Measurements from ENCODE around the gene GRK6. TPM values are rescaled to one million over a fixed set of nuclear protein-coding genes. Genes with fewer than 3 reads are reported as not detected.

Gene GRK6
- total and polyA plus RNA-seq, 9 of the 15 experiments (the other 6 are each of a cell fraction or from before 2014, with no cell fraction given) = 0.63 to 122 (median 44.5) TPM

DNA sequence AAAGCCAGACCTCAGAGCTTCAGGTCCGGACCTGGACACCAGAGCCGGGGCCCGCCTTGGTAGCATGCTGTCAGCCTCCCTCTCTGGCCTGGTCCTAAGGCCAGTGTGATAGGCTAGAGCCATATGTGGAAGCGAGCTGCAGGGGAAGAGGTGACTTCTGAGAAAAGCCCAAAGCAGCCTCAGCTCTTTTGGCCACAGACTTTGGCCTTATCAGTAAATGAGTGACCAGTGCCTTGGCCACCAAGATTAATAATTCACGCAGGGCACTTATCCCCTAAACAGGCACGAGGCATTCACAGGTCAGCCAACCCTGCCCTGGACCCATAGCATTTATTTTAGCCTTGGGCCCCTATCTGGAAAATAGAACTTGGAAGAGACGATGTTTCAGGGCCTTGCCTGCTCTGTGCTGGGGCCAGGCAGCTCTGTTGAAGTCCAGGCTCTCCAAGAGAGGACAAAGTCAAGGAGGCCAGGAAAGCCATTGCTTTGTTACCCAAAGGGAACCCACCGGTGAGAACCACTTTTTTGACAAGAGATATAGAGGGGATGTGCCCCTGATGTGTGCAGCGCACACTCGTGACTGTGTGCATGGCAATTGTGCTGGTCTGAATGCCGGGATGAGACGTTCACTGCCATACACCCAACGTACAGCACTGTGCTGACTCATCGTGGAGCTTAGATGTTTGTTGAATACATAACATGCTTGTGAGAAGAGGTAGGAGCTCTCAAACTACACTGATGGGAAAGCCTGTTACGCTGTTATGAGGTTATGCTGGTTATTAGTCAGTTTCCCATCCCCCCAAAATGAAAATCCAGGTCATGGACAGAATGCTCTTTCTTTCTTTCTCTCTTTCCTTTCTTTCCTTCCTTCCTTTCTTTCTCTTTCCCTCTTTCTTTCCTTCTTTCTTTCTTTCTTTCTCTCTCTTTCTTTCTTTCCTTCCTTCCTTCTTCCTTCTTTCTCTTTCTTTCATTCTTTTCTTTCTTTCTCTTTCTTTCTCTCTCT is 47.3 kb upstream of the GRK6 start (continued):
- TF ChIP-seq, protein P1, sequence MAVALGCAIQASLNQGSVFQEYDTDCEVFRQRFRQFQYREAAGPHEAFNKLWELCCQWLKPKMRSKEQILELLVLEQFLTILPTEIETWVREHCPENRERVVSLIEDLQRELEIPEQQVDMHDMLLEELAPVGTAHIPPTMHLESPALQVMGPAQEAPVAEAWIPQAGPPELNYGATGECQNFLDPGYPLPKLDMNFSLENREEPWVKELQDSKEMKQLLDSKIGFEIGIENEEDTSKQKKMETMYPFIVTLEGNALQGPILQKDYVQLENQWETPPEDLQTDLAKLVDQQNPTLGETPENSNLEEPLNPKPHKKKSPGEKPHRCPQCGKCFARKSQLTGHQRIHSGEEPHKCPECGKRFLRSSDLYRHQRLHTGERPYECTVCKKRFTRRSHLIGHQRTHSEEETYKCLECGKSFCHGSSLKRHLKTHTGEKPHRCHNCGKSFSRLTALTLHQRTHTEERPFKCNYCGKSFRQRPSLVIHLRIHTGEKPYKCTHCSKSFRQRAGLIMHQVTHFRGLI (CRISPR knock-in tag; IDR thresholded peaks at IDR 0.05) = no peak
- TF ChIP-seq, protein P2, sequence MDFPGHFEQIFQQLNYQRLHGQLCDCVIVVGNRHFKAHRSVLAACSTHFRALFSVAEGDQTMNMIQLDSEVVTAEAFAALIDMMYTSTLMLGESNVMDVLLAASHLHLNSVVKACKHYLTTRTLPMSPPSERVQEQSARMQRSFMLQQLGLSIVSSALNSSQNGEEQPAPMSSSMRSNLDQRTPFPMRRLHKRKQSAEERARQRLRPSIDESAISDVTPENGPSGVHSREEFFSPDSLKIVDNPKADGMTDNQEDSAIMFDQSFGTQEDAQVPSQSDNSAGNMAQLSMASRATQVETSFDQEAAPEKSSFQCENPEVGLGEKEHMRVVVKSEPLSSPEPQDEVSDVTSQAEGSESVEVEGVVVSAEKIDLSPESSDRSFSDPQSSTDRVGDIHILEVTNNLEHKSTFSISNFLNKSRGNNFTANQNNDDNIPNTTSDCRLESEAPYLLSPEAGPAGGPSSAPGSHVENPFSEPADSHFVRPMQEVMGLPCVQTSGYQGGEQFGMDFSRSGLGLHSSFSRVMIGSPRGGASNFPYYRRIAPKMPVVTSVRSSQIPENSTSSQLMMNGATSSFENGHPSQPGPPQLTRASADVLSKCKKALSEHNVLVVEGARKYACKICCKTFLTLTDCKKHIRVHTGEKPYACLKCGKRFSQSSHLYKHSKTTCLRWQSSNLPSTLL (IDR thresholded peaks at IDR 0.05) = peak; percentile 67
- TF ChIP-seq POLR2B (IDR thresholded peaks at IDR 0.05; ENCODE audit: low read depth, partially characterized antibody) = no peak
- TF ChIP-seq, protein P3, sequence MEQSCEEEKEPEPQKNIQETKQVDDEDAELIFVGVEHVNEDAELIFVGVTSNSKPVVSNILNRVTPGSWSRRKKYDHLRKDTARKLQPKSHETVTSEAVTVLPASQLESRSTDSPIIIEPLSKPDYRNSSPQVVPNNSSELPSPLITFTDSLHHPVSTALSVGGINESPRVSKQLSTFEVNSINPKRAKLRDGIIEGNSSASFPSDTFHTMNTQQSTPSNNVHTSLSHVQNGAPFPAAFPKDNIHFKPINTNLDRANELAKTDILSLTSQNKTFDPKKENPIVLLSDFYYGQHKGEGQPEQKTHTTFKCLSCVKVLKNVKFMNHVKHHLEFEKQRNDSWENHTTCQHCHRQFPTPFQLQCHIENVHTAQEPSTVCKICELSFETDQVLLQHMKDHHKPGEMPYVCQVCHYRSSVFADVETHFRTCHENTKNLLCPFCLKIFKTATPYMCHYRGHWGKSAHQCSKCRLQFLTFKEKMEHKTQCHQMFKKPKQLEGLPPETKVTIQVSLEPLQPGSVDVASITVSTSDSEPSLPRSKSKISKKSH (CRISPR knock-in tag; IDR thresholded peaks at IDR 0.05) = no peak
- TF ChIP-seq SMARCC2 (IDR thresholded peaks at IDR 0.05; ENCODE audit: low read depth) = peak; percentile 58
- TF ChIP-seq NFIX (CRISPR knock-in tag; IDR thresholded peaks at IDR 0.05; ENCODE audit: low read depth) = no peak
- TF ChIP-seq ZNF561 (CRISPR knock-in tag; conservative IDR thresholded peaks at IDR 0.05) = no peak
- peak in 1 of 2 experiments; percentile 73; a peak in 2 of 4 replicates for TF ChIP-seq HDAC1 (IDR thresholded peaks at IDR 0.05)
- TF ChIP-seq, protein P4, sequence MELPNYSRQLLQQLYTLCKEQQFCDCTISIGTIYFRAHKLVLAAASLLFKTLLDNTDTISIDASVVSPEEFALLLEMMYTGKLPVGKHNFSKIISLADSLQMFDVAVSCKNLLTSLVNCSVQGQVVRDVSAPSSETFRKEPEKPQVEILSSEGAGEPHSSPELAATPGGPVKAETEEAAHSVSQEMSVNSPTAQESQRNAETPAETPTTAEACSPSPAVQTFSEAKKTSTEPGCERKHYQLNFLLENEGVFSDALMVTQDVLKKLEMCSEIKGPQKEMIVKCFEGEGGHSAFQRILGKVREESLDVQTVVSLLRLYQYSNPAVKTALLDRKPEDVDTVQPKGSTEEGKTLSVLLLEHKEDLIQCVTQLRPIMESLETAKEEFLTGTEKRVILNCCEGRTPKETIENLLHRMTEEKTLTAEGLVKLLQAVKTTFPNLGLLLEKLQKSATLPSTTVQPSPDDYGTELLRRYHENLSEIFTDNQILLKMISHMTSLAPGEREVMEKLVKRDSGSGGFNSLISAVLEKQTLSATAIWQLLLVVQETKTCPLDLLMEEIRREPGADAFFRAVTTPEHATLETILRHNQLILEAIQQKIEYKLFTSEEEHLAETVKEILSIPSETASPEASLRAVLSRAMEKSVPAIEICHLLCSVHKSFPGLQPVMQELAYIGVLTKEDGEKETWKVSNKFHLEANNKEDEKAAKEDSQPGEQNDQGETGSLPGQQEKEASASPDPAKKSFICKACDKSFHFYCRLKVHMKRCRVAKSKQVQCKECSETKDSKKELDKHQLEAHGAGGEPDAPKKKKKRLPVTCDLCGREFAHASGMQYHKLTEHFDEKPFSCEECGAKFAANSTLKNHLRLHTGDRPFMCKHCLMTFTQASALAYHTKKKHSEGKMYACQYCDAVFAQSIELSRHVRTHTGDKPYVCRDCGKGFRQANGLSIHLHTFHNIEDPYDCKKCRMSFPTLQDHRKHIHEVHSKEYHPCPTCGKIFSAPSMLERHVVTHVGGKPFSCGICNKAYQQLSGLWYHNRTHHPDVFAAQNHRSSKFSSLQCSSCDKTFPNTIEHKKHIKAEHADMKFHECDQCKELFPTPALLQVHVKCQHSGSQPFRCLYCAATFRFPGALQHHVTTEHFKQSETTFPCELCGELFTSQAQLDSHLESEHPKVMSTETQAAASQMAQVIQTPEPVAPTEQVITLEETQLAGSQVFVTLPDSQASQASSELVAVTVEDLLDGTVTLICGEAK (IDR thresholded peaks at IDR 0.05) = peak; percentile 40
- TF ChIP-seq, protein P4 (CRISPR knock-in tag; IDR thresholded peaks at IDR 0.05) = no peak
- TF ChIP-seq ZNF444 (CRISPR knock-in tag; IDR thresholded peaks at IDR 0.05) = no peak

Measured in K562 (cell line).